K562 (cell line): ENCODE measurements around the gene MYH6. TPM values are rescaled to one million over a fixed set of nuclear protein-coding genes. Genes with fewer than 3 reads are reported as not detected.

Experiments
- ATAC-seq: fragments of 200-7000 bp; cut with Tn5 transposase; 3 replicates; pipeline ENCODE4 v1.9.1; 2020; ENCODE audit warnings: moderate library complexity
- BruUV-seq: library from RNA; stranded (reverse); fragments of 400-500 nt; replicated peaks from 2 replicates; lab custom pipeline; 2021; lab: Mats Ljungman, UMichigan
- CTCF ChIA-PET: fragments of 300-600 bp; formaldehyde crosslinking; extraction: SDS; loops from one replicate; lab custom pipeline; 2021; ENCODE audit warnings: low intra/inter-chr PET ratio; lab: Yijun Ruan, JAX
- POLR2A ChIA-PET: fragments of 300-600, 350-650 bp; sonication (Branson Sonifier 250); formaldehyde crosslinking; extraction: SDS; loops from one replicate; lab custom pipeline; 2021; ENCODE audit warnings: antibody characterized with exemption, inconsistent platforms; lab: Yijun Ruan, JAX
- DNase-seq, 4 experiments: peaks; one replicate each; pipeline versions ENCODE4 v3.0.0 to v3.0.0-alpha.2; 2011 to 2018; ENCODE audit warnings: low spot score in 3 of 4, mixed read lengths in 3 of 4; ENCODE audit errors: extremely low read depth in 1 of 4
- FAIRE-seq: peaks from 2 replicates; lab custom pipeline; 2011; peaks lifted over from hg19 to GRCh38; lab: Jason Lieb, UNC
- H2AFZ ChIP-seq: 2 replicates; pipeline ENCODE4 v1.6.0; 2011; ENCODE audit warnings: low read depth, low read length, control low read depth, inconsistent platforms
- H3K27ac ChIP-seq: fragments of 200-600 bp; 3 replicates; pipeline ENCODE4 v1.8.0; 2011; ENCODE audit warnings: low read depth, mild to moderate bottlenecking, control low read depth, inconsistent platforms, low read length, moderate library complexity, mixed read lengths; ENCODE audit errors: extremely low read depth
- H3K27me3 ChIP-seq, 2 experiments: fragments of 300-600 bp in 1 of 2; 2 replicates in 1 of 2; 3 replicates in 1 of 2; pipeline versions ENCODE4 v1.6.0 to v1.8.0; 2011; ENCODE audit warnings: inconsistent platforms in 2 of 2, low read length in 2 of 2, mild to moderate bottlenecking in 1 of 2, mixed read lengths in 1 of 2, moderate library complexity in 1 of 2; ENCODE audit not compliant: control insufficient read depth in 2 of 2, insufficient read depth in 2 of 2
- H3K36me3 ChIP-seq: fragments of 300-600 bp; 3 replicates; pipeline ENCODE4 v1.8.0; 2011; ENCODE audit warnings: mild to moderate bottlenecking, low read length, inconsistent platforms; ENCODE audit not compliant: control insufficient read depth, insufficient read depth
- H3K4me1 ChIP-seq, 2 experiments: fragments of 200-600 bp in 1 of 2; replicated peaks in 1 of 2; 2 replicates in 1 of 2; 3 replicates in 1 of 2; pipeline versions ENCODE4 v1.5.1 to v1.8.0; 2011; ENCODE audit warnings: inconsistent platforms in 2 of 2, low read length in 2 of 2, mild to moderate bottlenecking in 1 of 2, mixed read lengths in 1 of 2, moderate library complexity in 1 of 2; ENCODE audit not compliant: control insufficient read depth in 2 of 2, insufficient read depth in 2 of 2
- H3K4me2 ChIP-seq: 2 replicates; pipeline ENCODE4 v1.6.1; 2011; ENCODE audit warnings: low read length, control low read depth, inconsistent platforms, mixed read lengths; ENCODE audit not compliant: insufficient read depth
- H3K4me3 ChIP-seq: fragments of 200-600 bp; sonication (generic), shearing (Covaris generic); 2 replicates; pipeline ENCODE4 v1.5.1; 2016; ENCODE audit warnings: control low read depth, inconsistent platforms
- H3K79me2 ChIP-seq: fragments of 200-600 bp; 3 replicates; pipeline ENCODE4 v1.8.0; 2011; ENCODE audit warnings: low read length, inconsistent platforms; ENCODE audit not compliant: control insufficient read depth, insufficient read depth
- H3K9ac ChIP-seq, 2 experiments: 2 replicates each; pipeline versions ENCODE4 v1.6.0 to v1.6.1; 2011; ENCODE audit warnings: low read depth in 2 of 2, low read length in 2 of 2, control low read depth in 1 of 2, inconsistent platforms in 1 of 2, mild to moderate bottlenecking in 1 of 2, mixed read lengths in 1 of 2; ENCODE audit not compliant: insufficient read depth in 1 of 2
- H3K9me1 ChIP-seq: one replicate; pipeline ENCODE4 v1.6.0; 2011; ENCODE audit warnings: inconsistent platforms, mild to moderate bottlenecking, low read length, moderate library complexity; ENCODE audit not compliant: control insufficient read depth, insufficient read depth
- H3K9me3 ChIP-seq: replicated peaks from 2 replicates; pipeline ENCODE4 v1.5.1; 2011; ENCODE audit warnings: low read depth, low read length, inconsistent platforms; ENCODE audit not compliant: control insufficient read depth, insufficient read depth
- H4K20me1 ChIP-seq: replicated peaks from 2 replicates; pipeline ENCODE4 v1.6.1; 2011; ENCODE audit warnings: low read length, inconsistent platforms, mixed read lengths; ENCODE audit not compliant: control insufficient read depth, insufficient read depth
- ARID3B ChIP-seq: fragments of 250-450 bp; sonication (Bioruptor Pico); IDR thresholded peaks from 2 replicates; pipeline ENCODE4 v1.4.0; 2020; ENCODE audit warnings: borderline replicate concordance
- ATF2 ChIP-seq: sonication (generic); formaldehyde crosslinking; IDR thresholded peaks from 2 replicates; pipeline ENCODE4 v1.8.1; 2022; ENCODE audit warnings: missing genetic modification reagents
- HBP1 ChIP-seq: fragments of 450-650 bp; formaldehyde crosslinking; IDR thresholded peaks from 2 replicates; pipeline ENCODE4 v1.4.0; 2022; ENCODE audit warnings: missing genetic modification characterization
- MTF1 ChIP-seq: fragments of 250-450 bp; sonication (Bioruptor Pico); IDR thresholded peaks from 2 replicates; pipeline ENCODE4 v1.9.0; 2021; ENCODE audit warnings: moderate library complexity, mild to moderate bottlenecking, inconsistent platforms, borderline replicate concordance
- NELFE ChIP-seq: IDR thresholded peaks from 2 replicates; pipeline ENCODE4 v1.6.1; 2011; ENCODE audit warnings: mild to moderate bottlenecking; ENCODE audit not compliant: insufficient read depth, insufficient read length
- SLC30A9 ChIP-seq: fragments of 250-450 bp; sonication (Bioruptor Pico); IDR thresholded peaks from 2 replicates; pipeline ENCODE4 v1.8.0; 2022; ENCODE audit warnings: mild to moderate bottlenecking, moderate library complexity
- TCF7 ChIP-seq: sonication (generic); IDR thresholded peaks from 2 replicates; pipeline ENCODE4 v1.6.1; 2016; ENCODE audit warnings: antibody characterized with exemption, borderline replicate concordance
- ZKSCAN8 ChIP-seq: fragments of 200-800 bp; sonication (Bioruptor generic); IDR thresholded peaks from 2 replicates; pipeline ENCODE4 v1.6.1; 2016; ENCODE audit warnings: missing genetic modification characterization, missing compliant biosample characterization
- WGBS: fragments of 100-300 bp; shearing (Covaris generic); methylation state at CpG from one replicate; pipeline ENCODE4 v1.1.6; 2016; ENCODE audit warnings: low coverage, mixed read lengths; ENCODE audit not compliant: insufficient coverage; ENCODE audit errors: missing lambda C conversion rate; 5-methylcytosine and 5-hydroxymethylcytosine counted together
- in situ Hi-C: fragments of 300-500 bp; cut with MboI; formaldehyde crosslinking; loops from 4 replicates; pipeline ENCODE4 v1.15.0; 2018; ENCODE audit warnings: inconsistent platforms, mixed read lengths
- intact Hi-C: fragments of 100-400 bp; cut with micrococcal nuclease; formaldehyde crosslinking; loops from 2 replicates; pipeline ENCODE4 v1.14.2; 2022
- polyA plus RNA-seq, 8 experiments: library from polyadenylated mRNA; depleted of rRNA in 4 of 8; stranded (reverse) in 5 of 8; unstranded in 3 of 8; fragments of >200 nt; fragmentation: Nextera tagmentation in 2 of 8; fragmentation: Illumina TruSeq in 1 of 8; extraction: Ambion mirVana in 2 of 8; extraction: Trizol in 1 of 8; gene quantifications; 2 replicates each; pipeline versions ENCODE4 v1.2.1 to v1.2.3, GENCODE V29; 2011 to 2014; ENCODE audit warnings: inconsistent platforms in 1 of 8, missing spikeins in 1 of 8
- total RNA-seq, 7 experiments: library from RNA; depleted of rRNA in 6 of 7; stranded (reverse); fragments of >200 nt in 6 of 7; fragmentation: Illumina TruSeq in 2 of 7; extraction: Trizol in 2 of 7; gene quantifications; 2 replicates each; pipeline versions ENCODE4 v1.2.1 to v1.2.3, GENCODE V29; 2011 to 2021; ENCODE audit warnings: low replicate concordance in 1 of 7
- TF ChIP-seq, protein P1 (sequence below): fragments of 250-450 bp; sonication (Bioruptor Pico); IDR thresholded peaks from 2 replicates; pipeline ENCODE4 v1.8.0; 2022; ENCODE audit warnings: inconsistent platforms
- TF ChIP-seq, protein P2 (sequence below): sonication (generic); formaldehyde crosslinking; IDR thresholded peaks from 2 replicates; pipeline ENCODE4 v1.8.0; 2022; ENCODE audit warnings: missing genetic modification reagents, mild to moderate bottlenecking, borderline replicate concordance

Gene MYH6
- total and polyA plus RNA-seq, 9 of the 15 experiments (the other 6 are each of a cell fraction or from before 2014, with no cell fraction given), result not detected

DNA sequence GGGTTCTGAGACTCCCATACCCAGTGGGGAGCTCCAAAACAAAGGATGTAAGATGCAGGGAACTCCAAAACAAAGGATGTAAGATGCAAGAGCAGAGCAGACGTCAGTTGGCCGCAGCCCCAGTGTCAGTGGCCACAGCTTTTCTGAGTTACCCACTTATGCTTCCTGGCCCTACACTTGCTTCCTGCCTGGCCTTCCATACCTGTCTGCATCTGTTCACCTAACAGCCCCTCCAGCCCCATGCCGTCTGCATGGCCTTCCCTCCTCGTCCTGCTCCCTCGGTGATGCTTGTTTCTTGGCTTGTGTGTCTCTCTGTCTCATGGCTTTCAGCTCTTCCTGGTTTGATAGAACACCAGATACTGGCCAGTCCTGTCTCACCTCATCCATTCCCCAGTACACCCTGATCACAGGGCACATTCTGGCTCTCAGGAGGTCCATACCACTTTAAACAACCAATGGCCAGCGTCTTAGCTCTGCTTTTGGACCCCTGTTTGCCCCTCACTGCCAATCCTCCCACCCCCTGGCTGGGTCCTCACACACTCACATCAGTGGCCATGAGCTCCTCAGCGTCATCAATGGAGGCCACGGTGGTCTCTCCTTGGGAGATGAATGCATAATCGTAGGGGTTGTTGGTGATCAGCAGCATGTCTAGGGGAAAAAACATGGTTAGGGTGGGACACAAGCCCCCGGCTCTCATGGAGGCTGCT lies 22.1 kb upstream of the MYH6 start:
- Histone ChIP-seq H3K79me2 (no peaks in the 10 kb centered on the region), H3K9ac (no peak overlapping the region), H3K4me3 (no peak overlapping the region), H3K36me3 (no peaks in the 10 kb centered on the region), H3K27ac (no peak overlapping the region), H3K4me2 (no peak overlapping the region), H3K9me3 (no peaks in the 10 kb centered on the region), H2AFZ (no peak overlapping the region), H3K9me1 (no peaks in the 10 kb centered on the region), H4K20me1 (no peaks in the 10 kb centered on the region; the same call in 1 of the 2 replicates), H3K27me3 (peaks cover 0 to 47% of the 10 kb centered on the region in 2 experiments; a peak in 3 of 5 replicates), H3K4me1 (no peaks in the 10 kb centered on the region)
- ATAC-seq (no peak), FAIRE-seq (no peak), DNase-seq (no peak)
- POLR2A ChIA-PET, result interaction anchor here (0.6 kb wide), 1 partner anchor 142 kb away, joined by 3 read pairs; no protein-coding TSS in a partner anchor
- CTCF ChIA-PET, result no interaction called here
- BruUV-seq, result no TSS peak
- in situ Hi-C loops, result no loop called here
- intact Hi-C loops, result loop anchor here (5.0 kb wide), 1 partner anchor 52 kb away; no protein-coding TSS in a partner anchor
- 0% methylated on average over 8 of the region's 10 CpGs for WGBS
- TF ChIP-seq, protein P1, sequence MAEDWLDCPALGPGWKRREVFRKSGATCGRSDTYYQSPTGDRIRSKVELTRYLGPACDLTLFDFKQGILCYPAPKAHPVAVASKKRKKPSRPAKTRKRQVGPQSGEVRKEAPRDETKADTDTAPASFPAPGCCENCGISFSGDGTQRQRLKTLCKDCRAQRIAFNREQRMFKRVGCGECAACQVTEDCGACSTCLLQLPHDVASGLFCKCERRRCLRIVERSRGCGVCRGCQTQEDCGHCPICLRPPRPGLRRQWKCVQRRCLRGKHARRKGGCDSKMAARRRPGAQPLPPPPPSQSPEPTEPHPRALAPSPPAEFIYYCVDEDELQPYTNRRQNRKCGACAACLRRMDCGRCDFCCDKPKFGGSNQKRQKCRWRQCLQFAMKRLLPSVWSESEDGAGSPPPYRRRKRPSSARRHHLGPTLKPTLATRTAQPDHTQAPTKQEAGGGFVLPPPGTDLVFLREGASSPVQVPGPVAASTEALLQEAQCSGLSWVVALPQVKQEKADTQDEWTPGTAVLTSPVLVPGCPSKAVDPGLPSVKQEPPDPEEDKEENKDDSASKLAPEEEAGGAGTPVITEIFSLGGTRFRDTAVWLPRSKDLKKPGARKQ (CRISPR knock-in tag), result no peak
- no peak for TF ChIP-seq HBP1 (CRISPR knock-in tag)
- TF ChIP-seq ZKSCAN8 (CRISPR knock-in tag), result no peak
- no peak for TF ChIP-seq NELFE
- TF ChIP-seq ATF2 (CRISPR knock-in tag), result no peak
- no peak for TF ChIP-seq SLC30A9 (CRISPR knock-in tag)
- TF ChIP-seq, protein P2, sequence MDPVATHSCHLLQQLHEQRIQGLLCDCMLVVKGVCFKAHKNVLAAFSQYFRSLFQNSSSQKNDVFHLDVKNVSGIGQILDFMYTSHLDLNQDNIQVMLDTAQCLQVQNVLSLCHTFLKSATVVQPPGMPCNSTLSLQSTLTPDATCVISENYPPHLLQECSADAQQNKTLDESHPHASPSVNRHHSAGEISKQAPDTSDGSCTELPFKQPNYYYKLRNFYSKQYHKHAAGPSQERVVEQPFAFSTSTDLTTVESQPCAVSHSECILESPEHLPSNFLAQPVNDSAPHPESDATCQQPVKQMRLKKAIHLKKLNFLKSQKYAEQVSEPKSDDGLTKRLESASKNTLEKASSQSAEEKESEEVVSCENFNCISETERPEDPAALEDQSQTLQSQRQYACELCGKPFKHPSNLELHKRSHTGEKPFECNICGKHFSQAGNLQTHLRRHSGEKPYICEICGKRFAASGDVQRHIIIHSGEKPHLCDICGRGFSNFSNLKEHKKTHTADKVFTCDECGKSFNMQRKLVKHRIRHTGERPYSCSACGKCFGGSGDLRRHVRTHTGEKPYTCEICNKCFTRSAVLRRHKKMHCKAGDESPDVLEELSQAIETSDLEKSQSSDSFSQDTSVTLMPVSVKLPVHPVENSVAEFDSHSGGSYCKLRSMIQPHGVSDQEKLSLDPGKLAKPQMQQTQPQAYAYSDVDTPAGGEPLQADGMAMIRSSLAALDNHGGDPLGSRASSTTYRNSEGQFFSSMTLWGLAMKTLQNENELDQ (CRISPR knock-in tag), result no peak
- TF ChIP-seq MTF1, result no peak
- TF ChIP-seq TCF7, result no peak
- no peak for TF ChIP-seq ARID3B (CRISPR knock-in tag)
